GM18498 (cell line): ENCODE measurements around the gene HSPB8.

ENCODE experiments used
- ATAC-seq: cut with Tn5 transposase; IDR thresholded peaks from one replicate; pipeline ENCODE4 v1.9.1; 2021; ENCODE audit warnings: mild to moderate bottlenecking, moderate library complexity; ENCODE audit not compliant: unreplicated experiment

The HSPB8 gene

GRCh38 chr12:119169150-119169549 is 9.6 kb upstream of the HSPB8 start:
- ATAC-seq, result no peak

GRCh38 chr12:119171291-119171690 is 7.4 kb upstream of the HSPB8 start:
- no peak for ATAC-seq

GRCh38 chr12:119171691-119172425 is 6.9 kb upstream of the HSPB8 start:
- no peak for ATAC-seq

- no peak for ATAC-seq
These were observed 3.6 kb upstream of the HSPB8 start for GRCh38 chr12:119175081-119175480.

- no peak for ATAC-seq
These were observed 2.3 kb upstream of the HSPB8 start for GRCh38 chr12:119176267-119177055.

- ATAC-seq, result no peak
These were observed 1.7 kb upstream of the HSPB8 start for GRCh38 chr12:119177056-119177325.

- no peak for ATAC-seq
These were observed 879 bp upstream of the HSPB8 start for GRCh38 chr12:119177724-119178380.

GRCh38 chr12:119179335-119180021 is 747 bp downstream of the HSPB8 start:
- ATAC-seq, result no peak

GRCh38 chr12:119180380-119181040 is 1.8 kb downstream of the HSPB8 start:
- no peak for ATAC-seq

- ATAC-seq, result no peak
These were observed 2.5 kb downstream of the HSPB8 start for GRCh38 chr12:119181202-119181601.

GRCh38 chr12:119181944-119182343 is 3.2 kb downstream of the HSPB8 start:
- no peak for ATAC-seq

- ATAC-seq, result no peak
These were observed 4.2 kb downstream of the HSPB8 start for GRCh38 chr12:119182701-119183493.

GRCh38 chr12:119183942-119184695 is 5.4 kb downstream of the HSPB8 start:
- no peak for ATAC-seq

- no peak for ATAC-seq
These were observed 16.5 kb downstream of the HSPB8 start for GRCh38 chr12:119195256-119195655.

GRCh38 chr12:119198440-119198839 is 19.7 kb downstream of the HSPB8 start:
- ATAC-seq, result no peak

GRCh38 chr12:119200601-119201000 is 21.9 kb downstream of the HSPB8 start:
- ATAC-seq, result no peak

- ATAC-seq, result no peak
These were observed 23.2 kb downstream of the HSPB8 start for GRCh38 chr12:119201789-119202543.

GRCh38 chr12:119202544-119202943 is 23.8 kb downstream of the HSPB8 start:
- no peak for ATAC-seq

- ATAC-seq, result no peak
These were observed 25.4 kb downstream of the HSPB8 start for GRCh38 chr12:119204131-119204530.
